ENCODE data around the gene INF2. TPM values are rescaled to one million over a fixed set of nuclear protein-coding genes. Genes with fewer than 3 reads are reported as not detected.

The INF2 gene
- total RNA-seq, 1 experiment from 2014 or later = 113 TPM

DNA sequence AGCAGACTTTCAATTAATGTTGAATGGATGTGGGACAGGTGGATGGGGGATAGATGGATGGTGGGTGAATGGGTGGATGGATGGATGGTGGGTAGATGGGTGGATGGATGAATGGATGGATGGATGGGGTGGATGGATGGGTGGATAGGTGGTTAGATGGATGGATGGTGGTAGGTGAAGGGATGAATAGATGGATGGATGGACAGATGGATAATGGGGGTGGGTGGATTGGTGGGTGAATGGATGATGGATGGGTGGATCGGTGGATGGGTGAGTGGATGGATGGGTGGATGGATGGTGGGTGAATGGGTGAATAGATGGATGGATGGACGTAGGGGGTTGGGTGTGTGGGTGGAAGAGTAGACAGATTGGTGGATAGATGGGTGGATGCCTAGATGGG, 14.0 kb upstream of the INF2 start:
- Histone ChIP-seq H2AFZ (no peak overlapping the region), H3K4me1 (replicated peaks; ENCODE audit: insufficient read depth) (peaks cover 26% of the 10 kb centered on the region)
- CTCF ChIA-PET = no interaction called here

DNA sequence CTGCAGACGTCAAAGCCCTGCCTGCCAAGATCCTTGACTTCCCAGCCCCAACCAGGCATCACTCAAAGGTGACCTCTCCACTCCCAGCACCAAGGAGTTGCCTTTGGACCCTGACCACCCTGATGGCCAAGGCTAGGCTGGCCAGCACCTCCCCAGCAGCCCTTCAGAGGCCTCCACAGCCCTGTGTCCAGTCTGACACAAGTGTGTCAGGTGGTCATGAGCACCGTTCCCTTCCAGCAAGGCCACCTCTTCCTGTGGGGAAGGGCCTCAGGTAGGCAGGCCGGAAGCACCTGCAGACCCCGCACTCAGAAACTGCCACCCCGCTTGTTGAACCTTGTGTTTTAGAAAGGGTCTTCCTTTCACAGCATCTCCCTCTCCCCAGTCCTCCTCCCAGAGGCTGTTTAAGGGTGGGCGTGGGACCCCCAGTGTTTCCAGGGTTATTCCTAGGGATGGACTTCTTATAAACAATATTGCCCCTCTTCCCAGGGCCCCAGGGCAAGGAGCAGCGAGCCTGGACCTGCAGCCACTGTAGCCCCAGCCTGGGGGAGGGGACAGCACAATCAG, 13.2 kb upstream of the INF2 start:
- BruUV-seq (replicated peaks) = no TSS peak
- Histone ChIP-seq H3K27me3 (ENCODE audit: insufficient read depth, low read depth) (no peaks in the 10 kb centered on the region), H4K20me1 (ENCODE audit: insufficient read depth) (no peaks in the 10 kb centered on the region), H3K4me1 (replicated peaks; ENCODE audit: insufficient read depth) (peaks cover 33% of the 10 kb centered on the region), H3K4me2 (no peak overlapping the region), H3K9me3 (ENCODE audit: insufficient read depth, low read depth) (no peaks in the 10 kb centered on the region), H3K27ac (no peak overlapping the region), H3F3A (ENCODE audit: insufficient read depth, low read depth) (peaks cover 7% of the 10 kb centered on the region; the same call in 1 of the 2 replicates), H3K4me3 (no peak overlapping the region), H3K9me2 (ENCODE audit: insufficient read depth) (no peaks in the 10 kb centered on the region), H2AFZ (no peak overlapping the region), H3K79me2 (ENCODE audit: low read depth) (no peaks in the 10 kb centered on the region), H3K36me3 (ENCODE audit: low read depth) (no peaks in the 10 kb centered on the region)
- TF ChIP-seq EZH2 (IDR thresholded peaks at IDR 0.05; ENCODE audit: low read depth) (no peak), CTCF (conservative IDR thresholded peaks at IDR 0.05) (no peak)
- ChIA-PET POLR2A (ENCODE audit: unreplicated experiment) (no interaction called here), CTCF (no interaction called here)
- intact Hi-C loops (cut with micrococcal nuclease; ENCODE audit: unreplicated experiment) = no loop called here
- no peak for DNase-seq

More for the DNA sequence above, 14.0 kb upstream of the INF2 start:
- Histone ChIP-seq H3F3A (ENCODE audit: insufficient read depth, low read depth) (no peaks in the 10 kb centered on the region), H3K9me3 (ENCODE audit: insufficient read depth, low read depth) (no peaks in the 10 kb centered on the region), H3K79me2 (ENCODE audit: low read depth) (no peaks in the 10 kb centered on the region), H3K4me3 (no peak overlapping the region), H3K4me2 (no peak overlapping the region), H3K27me3 (ENCODE audit: insufficient read depth, low read depth) (no peaks in the 10 kb centered on the region), H4K20me1 (ENCODE audit: insufficient read depth) (no peaks in the 10 kb centered on the region), H3K27ac (no peak overlapping the region), H3K36me3 (ENCODE audit: low read depth) (no peaks in the 10 kb centered on the region), H3K9me2 (ENCODE audit: insufficient read depth) (no peaks in the 10 kb centered on the region)
- intact Hi-C loops (cut with micrococcal nuclease; ENCODE audit: unreplicated experiment) = no loop called here
- no peak for DNase-seq
- POLR2A ChIA-PET (ENCODE audit: unreplicated experiment) = no interaction called here
- BruUV-seq (replicated peaks) = no TSS peak
- TF ChIP-seq CTCF (conservative IDR thresholded peaks at IDR 0.05) (no peak), EZH2 (IDR thresholded peaks at IDR 0.05; ENCODE audit: low read depth) (no peak)

DNA sequence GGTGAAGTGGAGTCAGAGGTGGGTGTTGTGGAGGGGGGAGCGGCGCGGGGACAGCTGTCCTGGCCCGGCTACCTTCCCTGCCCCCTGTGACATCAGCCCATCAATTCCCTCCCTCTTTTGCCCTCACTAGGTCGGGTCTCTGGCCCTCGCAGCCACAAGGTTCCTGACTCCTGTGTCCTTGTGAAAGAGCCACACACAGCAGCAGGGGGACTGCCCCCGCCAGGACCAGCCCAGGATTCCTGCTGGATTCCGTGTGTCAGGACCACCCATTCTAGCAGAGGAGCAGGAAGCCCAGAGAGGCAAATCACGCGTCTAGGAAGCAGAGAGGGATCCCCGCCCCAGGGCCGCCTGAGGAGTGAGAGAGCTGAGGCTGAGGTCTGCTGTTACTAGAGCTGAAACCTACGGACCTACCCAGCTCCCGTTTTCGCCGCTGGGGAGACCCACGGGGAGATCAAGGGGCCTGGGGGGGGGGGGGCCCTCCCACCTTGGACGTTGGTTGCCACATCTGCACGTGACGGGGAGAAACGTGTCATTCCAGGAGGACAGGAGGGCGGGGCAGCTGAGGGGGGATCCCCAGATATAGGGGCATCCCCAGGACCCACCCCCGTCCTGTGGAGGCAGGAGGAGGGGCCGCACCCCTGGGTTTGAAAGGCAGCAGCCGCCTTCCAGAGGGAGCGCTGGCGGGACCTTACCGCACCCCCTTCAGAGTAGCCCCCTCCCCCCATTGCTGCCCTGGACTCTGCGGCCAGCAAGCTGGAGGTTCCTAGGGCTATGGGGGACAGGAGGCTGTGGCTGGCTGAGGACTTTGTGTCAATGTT, 12.5 kb upstream of the INF2 start:
- TF ChIP-seq CTCF (conservative IDR thresholded peaks at IDR 0.05) = no peak
- Histone ChIP-seq H4K20me1 (ENCODE audit: insufficient read depth) (no peaks in the 10 kb centered on the region), H3K36me3 (ENCODE audit: low read depth) (no peaks in the 10 kb centered on the region), H3K27ac (peak overlapping the region; percentile 91), H3K9me3 (ENCODE audit: insufficient read depth, low read depth) (no peaks in the 10 kb centered on the region), H3F3A (ENCODE audit: insufficient read depth, low read depth) (peaks cover 11% of the 10 kb centered on the region; the same call in 1 of the 2 replicates), H3K9me2 (ENCODE audit: insufficient read depth) (no peaks in the 10 kb centered on the region), H2AFZ (no peak overlapping the region), H3K4me1 (replicated peaks; ENCODE audit: insufficient read depth) (peaks cover 40% of the 10 kb centered on the region), H3K27me3 (ENCODE audit: insufficient read depth, low read depth) (no peaks in the 10 kb centered on the region), H3K79me2 (ENCODE audit: low read depth) (no peaks in the 10 kb centered on the region), H3K4me3 (peak overlapping the region; percentile 68; the same call in 1 of the 2 replicates), H3K4me2 (peak overlapping the region; percentile 86)
- intact Hi-C loops (cut with micrococcal nuclease; ENCODE audit: unreplicated experiment) = no loop called here
- ChIA-PET CTCF (no interaction called here), POLR2A (ENCODE audit: unreplicated experiment) (interaction anchor here (1.3 to 1.8 kb wide), 2 partner anchors 11 to 18 kb away, joined by 12 to 13 read pairs; no protein-coding TSS in a partner anchor)
- no peak for DNase-seq
- BruUV-seq (replicated peaks) = no TSS peak

Measured in PC-9 (cell line).